ENCODE results near the gene EML6. TPM values are rescaled to one million over a fixed set of nuclear protein-coding genes. Genes with fewer than 3 reads are reported as not detected.

Gene EML6
- total and polyA plus RNA-seq, 5 donors from 2014 or later, result 0.06 to 0.59 (median 0.33) TPM; not detected in 1

- Histone ChIP-seq H3K27me3 (ENCODE audit: control insufficient read depth, insufficient read depth, low read length) (no peaks in the 10 kb centered on the region), H3K27ac (ENCODE audit: insufficient read depth, low read length, poor library complexity, severe bottlenecking) (no peak overlapping the region), H3K36me3 (ENCODE audit: control insufficient read depth, insufficient read depth, low read length) (no peaks in the 10 kb centered on the region), H3K4me1 (ENCODE audit: control insufficient read depth, insufficient read depth, low read length, poor library complexity, severe bottlenecking) (no peaks in the 10 kb centered on the region), H3K4me3 (ENCODE audit: low read depth, low read length) (no peak overlapping the region), H3K9me3 (ENCODE audit: control insufficient read depth in 2 of 2, low read length in 2 of 2) (no peaks in the 10 kb centered on the region)
- H3K4me3 Mint-ChIP-seq, result no peak overlapping the region
- peaks cover 37% of the 10 kb centered on the region for H3K27me3 Mint-ChIP-seq
- no peak for ATAC-seq (ENCODE audit: low read depth in 2 of 2)
- H3K4me1 Mint-ChIP-seq, result peaks cover 0 to 7% (median 0%) of the 10 kb centered on the region in 4 donors
- no peaks in the 10 kb centered on the region for H3K9me3 Mint-ChIP-seq
- peak in 1 of 3 donors; percentile 21 for DNase-seq
- no peak overlapping the region for H3K27ac Mint-ChIP-seq
- no peaks in the 10 kb centered on the region for H3K36me3 Mint-ChIP-seq
Observed at GRCh38 chr2:54763636-54764291, 40.3 kb downstream of the EML6 start.

GRCh38 chr2:54767921-54768320, 44.5 kb downstream of the EML6 start:
- Mint-ChIP-seq H3K36me3 (no peaks in the 10 kb centered on the region), H3K9me3 (peaks cover 0 to 1% (median 0%) of the 10 kb centered on the region in 7 donors), H3K4me1 (peaks cover 0 to 4% (median 0%) of the 10 kb centered on the region in 4 donors), H3K27ac (peak overlapping the region in 1 of 3 donors; percentile 14), H3K27me3 (peaks cover 20% of the 10 kb centered on the region), H3K4me3 (no peak overlapping the region)
- Histone ChIP-seq H3K9me3 (ENCODE audit: control insufficient read depth in 2 of 2, low read length in 2 of 2) (no peaks in the 10 kb centered on the region), H3K36me3 (ENCODE audit: control insufficient read depth, insufficient read depth, low read length) (no peaks in the 10 kb centered on the region), H3K4me3 (ENCODE audit: low read depth, low read length) (no peak overlapping the region), H3K27me3 (ENCODE audit: control insufficient read depth, insufficient read depth, low read length) (peaks cover 3% of the 10 kb centered on the region), H3K4me1 (ENCODE audit: control insufficient read depth, insufficient read depth, low read length, poor library complexity, severe bottlenecking) (no peaks in the 10 kb centered on the region), H3K27ac (ENCODE audit: insufficient read depth, low read length, poor library complexity, severe bottlenecking) (no peak overlapping the region)
- ATAC-seq (ENCODE audit: low read depth in 2 of 2) (peak; percentile 67 to 71), DNase-seq (peak in 1 of 3 donors; percentile 26)

- H3K36me3 ChIP-seq (ENCODE audit: control insufficient read depth, insufficient read depth, low read length), result no peaks in the 10 kb centered on the region
- Mint-ChIP-seq H3K27me3 (peaks cover 11% of the 10 kb centered on the region), H3K27ac (no peak overlapping the region), H3K4me3 (no peak overlapping the region), H3K9me3 (peaks cover 0 to 4% (median 0%) of the 10 kb centered on the region in 7 donors), H3K36me3 (no peaks in the 10 kb centered on the region), H3K4me1 (peaks cover 0 to 4% (median 0%) of the 10 kb centered on the region in 4 donors)
- H3K4me3 ChIP-seq (ENCODE audit: low read depth, low read length), result no peak overlapping the region
- ATAC-seq (ENCODE audit: low read depth in 2 of 2), result no peak
- H3K9me3 ChIP-seq (ENCODE audit: control insufficient read depth in 2 of 2, low read length in 2 of 2), result no peaks in the 10 kb centered on the region
- H3K27ac ChIP-seq (ENCODE audit: insufficient read depth, low read length, poor library complexity, severe bottlenecking), result no peak overlapping the region
- no peaks in the 10 kb centered on the region for H3K4me1 ChIP-seq (ENCODE audit: control insufficient read depth, insufficient read depth, low read length, poor library complexity, severe bottlenecking)
- peaks cover 3% of the 10 kb centered on the region for H3K27me3 ChIP-seq (ENCODE audit: control insufficient read depth, insufficient read depth, low read length)
- no peak for DNase-seq
Observed at GRCh38 chr2:54768772-54769428, 45.4 kb downstream of the EML6 start.

GRCh38 chr2:54770211-54770610, 46.7 kb downstream of the EML6 start:
- Mint-ChIP-seq H3K27me3 (peaks cover 4% of the 10 kb centered on the region), H3K9me3 (peaks cover 0 to 10% (median 1%) of the 10 kb centered on the region in 7 donors), H3K4me3 (no peak overlapping the region), H3K27ac (no peak overlapping the region), H3K36me3 (peaks cover 2% of the 10 kb centered on the region), H3K4me1 (peaks cover 0 to 4% (median 0%) of the 10 kb centered on the region in 4 donors)
- H3K27ac ChIP-seq (ENCODE audit: insufficient read depth, low read length, poor library complexity, severe bottlenecking), result no peak overlapping the region
- H3K4me3 ChIP-seq (ENCODE audit: low read depth, low read length), result no peak overlapping the region
- H3K4me1 ChIP-seq (ENCODE audit: control insufficient read depth, insufficient read depth, low read length, poor library complexity, severe bottlenecking), result no peaks in the 10 kb centered on the region
- DNase-seq (no peak), ATAC-seq (ENCODE audit: low read depth in 2 of 2) (no peak)
- no peaks in the 10 kb centered on the region for H3K36me3 ChIP-seq (ENCODE audit: control insufficient read depth, insufficient read depth, low read length)
- peaks cover 3% of the 10 kb centered on the region for H3K27me3 ChIP-seq (ENCODE audit: control insufficient read depth, insufficient read depth, low read length)
- H3K9me3 ChIP-seq (ENCODE audit: control insufficient read depth in 2 of 2, low read length in 2 of 2), result peaks cover 0 to 4% of the 10 kb centered on the region in 2 experiments

- no peak overlapping the region for H3K4me3 ChIP-seq (ENCODE audit: low read depth, low read length)
- H3K36me3 ChIP-seq (ENCODE audit: control insufficient read depth, insufficient read depth, low read length), result no peaks in the 10 kb centered on the region
- H3K4me1 Mint-ChIP-seq, result peaks cover 0 to 4% (median 0%) of the 10 kb centered on the region in 4 donors
- H3K27me3 Mint-ChIP-seq, result peaks cover 4% of the 10 kb centered on the region
- peaks cover 5% of the 10 kb centered on the region for H3K36me3 Mint-ChIP-seq
- no peak overlapping the region for H3K4me3 Mint-ChIP-seq
- H3K27ac ChIP-seq (ENCODE audit: insufficient read depth, low read length, poor library complexity, severe bottlenecking), result no peak overlapping the region
- ATAC-seq (ENCODE audit: low read depth in 2 of 2) (no peak), DNase-seq (no peak)
- H3K4me1 ChIP-seq (ENCODE audit: control insufficient read depth, insufficient read depth, low read length, poor library complexity, severe bottlenecking), result no peaks in the 10 kb centered on the region
- H3K9me3 Mint-ChIP-seq, result peaks cover 0 to 13% (median 4%) of the 10 kb centered on the region in 7 donors
- H3K27ac Mint-ChIP-seq, result no peak overlapping the region
- peaks cover 3% of the 10 kb centered on the region for H3K27me3 ChIP-seq (ENCODE audit: control insufficient read depth, insufficient read depth, low read length)
- H3K9me3 ChIP-seq (ENCODE audit: control insufficient read depth in 2 of 2, low read length in 2 of 2), result peaks cover 2 to 8% of the 10 kb centered on the region in 2 experiments
Observed at GRCh38 chr2:54770676-54771075, 47.2 kb downstream of the EML6 start.

- Mint-ChIP-seq H3K27me3 (peaks cover 4% of the 10 kb centered on the region), H3K36me3 (peaks cover 5% of the 10 kb centered on the region), H3K27ac (no peak overlapping the region), H3K4me3 (no peak overlapping the region), H3K4me1 (peaks cover 0 to 4% (median 0%) of the 10 kb centered on the region in 4 donors), H3K9me3 (peaks cover 0 to 15% (median 8%) of the 10 kb centered on the region in 7 donors)
- no peaks in the 10 kb centered on the region for H3K4me1 ChIP-seq (ENCODE audit: control insufficient read depth, insufficient read depth, low read length, poor library complexity, severe bottlenecking)
- DNase-seq (no peak), ATAC-seq (ENCODE audit: low read depth in 2 of 2) (no peak)
- H3K9me3 ChIP-seq (ENCODE audit: control insufficient read depth in 2 of 2, low read length in 2 of 2), result peaks cover 6 to 14% of the 10 kb centered on the region in 2 experiments
- H3K27me3 ChIP-seq (ENCODE audit: control insufficient read depth, insufficient read depth, low read length), result peaks cover 3% of the 10 kb centered on the region
- H3K36me3 ChIP-seq (ENCODE audit: control insufficient read depth, insufficient read depth, low read length), result no peaks in the 10 kb centered on the region
- H3K4me3 ChIP-seq (ENCODE audit: low read depth, low read length), result no peak overlapping the region
- no peak overlapping the region for H3K27ac ChIP-seq (ENCODE audit: insufficient read depth, low read length, poor library complexity, severe bottlenecking)
Observed at GRCh38 chr2:54771166-54771885, 47.9 kb downstream of the EML6 start.

- ATAC-seq (ENCODE audit: low read depth in 2 of 2), result no peak
- Mint-ChIP-seq H3K4me1 (peaks cover 0 to 4% (median 0%) of the 10 kb centered on the region in 4 donors), H3K4me3 (no peak overlapping the region), H3K27me3 (peaks cover 4% of the 10 kb centered on the region), H3K9me3 (peaks cover 0 to 17% (median 10%) of the 10 kb centered on the region in 7 donors), H3K27ac (no peak overlapping the region), H3K36me3 (peaks cover 5% of the 10 kb centered on the region)
- Histone ChIP-seq H3K4me3 (ENCODE audit: low read depth, low read length) (no peak overlapping the region), H3K9me3 (ENCODE audit: control insufficient read depth in 2 of 2, low read length in 2 of 2) (peaks cover 6 to 15% of the 10 kb centered on the region in 2 experiments), H3K4me1 (ENCODE audit: control insufficient read depth, insufficient read depth, low read length, poor library complexity, severe bottlenecking) (no peaks in the 10 kb centered on the region), H3K27me3 (ENCODE audit: control insufficient read depth, insufficient read depth, low read length) (peaks cover 3% of the 10 kb centered on the region), H3K27ac (ENCODE audit: insufficient read depth, low read length, poor library complexity, severe bottlenecking) (no peak overlapping the region), H3K36me3 (ENCODE audit: control insufficient read depth, insufficient read depth, low read length) (no peaks in the 10 kb centered on the region)
- DNase-seq, result no peak
Observed at GRCh38 chr2:54772110-54772509, 48.6 kb downstream of the EML6 start.
